ENCODE results near the gene TNFSF18.

DNA sequence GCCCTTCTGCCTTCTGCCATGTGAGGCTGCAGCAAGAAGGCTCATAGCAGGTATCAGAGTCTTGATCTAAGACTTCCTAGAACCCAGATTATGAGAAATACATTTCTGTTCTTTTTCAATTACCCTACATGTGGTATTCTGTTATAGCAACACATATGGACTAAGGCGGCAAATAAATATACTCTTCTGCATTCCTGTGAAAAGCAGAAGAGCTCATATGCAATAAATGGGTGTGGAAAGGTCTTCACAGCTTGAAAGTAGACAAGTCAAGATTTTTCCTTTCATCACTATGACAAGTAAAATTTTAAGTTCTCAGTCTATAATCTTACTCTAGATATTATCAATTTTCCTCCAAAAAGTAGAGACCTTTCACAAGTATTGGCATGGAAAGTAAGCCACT lies 36.6 kb downstream of the TNFSF18 start:
- no peak for TF ChIP-seq POLR2A (IDR thresholded peaks at IDR 0.05)
- TF ChIP-seq, protein P1, sequence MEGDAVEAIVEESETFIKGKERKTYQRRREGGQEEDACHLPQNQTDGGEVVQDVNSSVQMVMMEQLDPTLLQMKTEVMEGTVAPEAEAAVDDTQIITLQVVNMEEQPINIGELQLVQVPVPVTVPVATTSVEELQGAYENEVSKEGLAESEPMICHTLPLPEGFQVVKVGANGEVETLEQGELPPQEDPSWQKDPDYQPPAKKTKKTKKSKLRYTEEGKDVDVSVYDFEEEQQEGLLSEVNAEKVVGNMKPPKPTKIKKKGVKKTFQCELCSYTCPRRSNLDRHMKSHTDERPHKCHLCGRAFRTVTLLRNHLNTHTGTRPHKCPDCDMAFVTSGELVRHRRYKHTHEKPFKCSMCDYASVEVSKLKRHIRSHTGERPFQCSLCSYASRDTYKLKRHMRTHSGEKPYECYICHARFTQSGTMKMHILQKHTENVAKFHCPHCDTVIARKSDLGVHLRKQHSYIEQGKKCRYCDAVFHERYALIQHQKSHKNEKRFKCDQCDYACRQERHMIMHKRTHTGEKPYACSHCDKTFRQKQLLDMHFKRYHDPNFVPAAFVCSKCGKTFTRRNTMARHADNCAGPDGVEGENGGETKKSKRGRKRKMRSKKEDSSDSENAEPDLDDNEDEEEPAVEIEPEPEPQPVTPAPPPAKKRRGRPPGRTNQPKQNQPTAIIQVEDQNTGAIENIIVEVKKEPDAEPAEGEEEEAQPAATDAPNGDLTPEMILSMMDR (IDR thresholded peaks at IDR 0.05): no peak

All from testis (tissue), 2 donors.